HPDE6-E6E7 (cell line): ENCODE results near the gene FAM89A.
"Not testable (repeated sequence)": the region's sequence is repeated elsewhere in the genome, so short reads cannot be mapped to it uniquely, and the experiment has no call there.

ENCODE experiments used
- DNase-seq: peaks from one replicate; pipeline ENCODE4 v3.0.0; 2011; ENCODE audit warnings: missing footprints; ENCODE audit errors: extremely low spot score

Gene FAM89A

GRCh38 chr1:231035799-231036198 is 4.3 kb downstream of the FAM89A start:
- DNase-seq: no peak

- no peak for DNase-seq
Observed at GRCh38 chr1:231032963-231033362, 7.1 kb downstream of the FAM89A start.

- DNase-seq: no peak
Observed at GRCh38 chr1:231029841-231030240, 10.2 kb downstream of the FAM89A start.

- not testable (repeated sequence) for DNase-seq
Observed at GRCh38 chr1:231029247-231029646, 10.8 kb downstream of the FAM89A start.

GRCh38 chr1:231028682-231029081 is 11.4 kb downstream of the FAM89A start:
- DNase-seq: no peak

- DNase-seq: no peak
Observed at GRCh38 chr1:231027971-231028370, 12.1 kb downstream of the FAM89A start.

- no peak for DNase-seq
Observed at GRCh38 chr1:231027136-231027925, 12.7 kb downstream of the FAM89A start.

- no peak for DNase-seq
Observed at GRCh38 chr1:231026576-231026975, 13.5 kb downstream of the FAM89A start.

GRCh38 chr1:231023150-231023549 is 16.9 kb downstream of the FAM89A start:
- DNase-seq: no peak

GRCh38 chr1:231022543-231022942 is 17.5 kb downstream of the FAM89A start:
- not testable (repeated sequence) for DNase-seq

GRCh38 chr1:231021540-231022031 is 18.5 kb downstream of the FAM89A start:
- no peak for DNase-seq

- no peak for DNase-seq
Observed at GRCh38 chr1:231020816-231021215, 19.2 kb downstream of the FAM89A start.

GRCh38 chr1:231020139-231020601 is 19.9 kb downstream of the FAM89A start:
- DNase-seq: no peak

GRCh38 chr1:231019711-231020110 is 20.3 kb downstream of the FAM89A start:
- no peak for DNase-seq

GRCh38 chr1:231016966-231017365 is 23.1 kb downstream of the FAM89A start:
- peak; percentile 76 for DNase-seq

- no peak for DNase-seq
Observed at GRCh38 chr1:231016234-231016633, 23.8 kb downstream of the FAM89A start.

GRCh38 chr1:231013391-231014015 is 26.6 kb downstream of the FAM89A start:
- DNase-seq: peak; percentile 29

- DNase-seq: no peak
Observed at GRCh38 chr1:231011963-231012362, 28.1 kb downstream of the FAM89A start.

GRCh38 chr1:231011360-231011759 is 28.7 kb downstream of the FAM89A start:
- no peak for DNase-seq

GRCh38 chr1:231007535-231007934 is 32.5 kb downstream of the FAM89A start:
- not testable (repeated sequence) for DNase-seq

- DNase-seq: no peak
Observed at GRCh38 chr1:231001892-231002291, 38.2 kb downstream of the FAM89A start.

GRCh38 chr1:231000639-231001038 is 39.4 kb downstream of the FAM89A start:
- DNase-seq: no peak

GRCh38 chr1:231000201-231000600 is 39.9 kb downstream of the FAM89A start:
- DNase-seq: no peak
